Calu3 (cell line): ENCODE measurements around the gene RAD51B. TPM values are rescaled to one million over a fixed set of nuclear protein-coding genes. Genes with fewer than 3 reads are reported as not detected.

ENCODE experiments used
- BruUV-seq: library from RNA; stranded (reverse); fragments of 400-500 nt; replicated peaks from 2 replicates; lab custom pipeline; 2021; lab: Mats Ljungman, UMichigan
- CTCF ChIA-PET: fragments of 300-600 bp; sonication (Branson Sonifier 250); formaldehyde crosslinking; loops from one replicate; lab custom pipeline; 2022; ENCODE audit warnings: antibody characterized with exemption; lab: Charles Lee
- DNase-seq: peaks from one replicate; pipeline ENCODE4 v3.0.0; 2022
- H3K27ac Mint-ChIP-seq: one replicate; pipeline ENCODE4 v1.8.0; 2022; ENCODE audit warnings: mixed read lengths; ENCODE audit not compliant: unreplicated experiment
- H3K27me3 Mint-ChIP-seq: one replicate; pipeline ENCODE4 v1.8.0; 2022; ENCODE audit warnings: mixed read lengths; ENCODE audit not compliant: unreplicated experiment
- H3K36me3 Mint-ChIP-seq: one replicate; pipeline ENCODE4 v1.8.0; 2022; ENCODE audit warnings: mild to moderate bottlenecking, moderate library complexity, mixed read lengths; ENCODE audit not compliant: insufficient read depth, unreplicated experiment
- H3K4me1 Mint-ChIP-seq: one replicate; pipeline ENCODE4 v1.8.0; 2022; ENCODE audit warnings: mild to moderate bottlenecking, low read depth, mixed read lengths; ENCODE audit not compliant: unreplicated experiment
- H3K4me3 Mint-ChIP-seq: one replicate; pipeline ENCODE4 v1.8.0; 2022; ENCODE audit warnings: mild to moderate bottlenecking, low read depth, moderate library complexity, mixed read lengths; ENCODE audit not compliant: unreplicated experiment
- H3K9me3 Mint-ChIP-seq: one replicate; pipeline ENCODE4 v1.8.0; 2022; ENCODE audit warnings: low read depth, mixed read lengths; ENCODE audit not compliant: unreplicated experiment
- intact Hi-C: fragments of 100-400 bp; cut with micrococcal nuclease; formaldehyde crosslinking; loops from one replicate; pipeline ENCODE4 v1.10.0; 2022; ENCODE audit not compliant: unreplicated experiment
- total RNA-seq: library from RNA; stranded (reverse); gene quantifications from 2 replicates; pipeline ENCODE4 v1.2.3, GENCODE V29; 2022
- TF ChIP-seq, protein P1 (sequence below): fragments of 200-600 bp; IDR thresholded peaks from one replicate; pipeline ENCODE4 v1.8.0; 2022; ENCODE audit warnings: antibody characterized with exemption; ENCODE audit not compliant: unreplicated experiment

The RAD51B gene
- total RNA-seq, 1 experiment from 2014 or later, result 24.7 TPM

DNA sequence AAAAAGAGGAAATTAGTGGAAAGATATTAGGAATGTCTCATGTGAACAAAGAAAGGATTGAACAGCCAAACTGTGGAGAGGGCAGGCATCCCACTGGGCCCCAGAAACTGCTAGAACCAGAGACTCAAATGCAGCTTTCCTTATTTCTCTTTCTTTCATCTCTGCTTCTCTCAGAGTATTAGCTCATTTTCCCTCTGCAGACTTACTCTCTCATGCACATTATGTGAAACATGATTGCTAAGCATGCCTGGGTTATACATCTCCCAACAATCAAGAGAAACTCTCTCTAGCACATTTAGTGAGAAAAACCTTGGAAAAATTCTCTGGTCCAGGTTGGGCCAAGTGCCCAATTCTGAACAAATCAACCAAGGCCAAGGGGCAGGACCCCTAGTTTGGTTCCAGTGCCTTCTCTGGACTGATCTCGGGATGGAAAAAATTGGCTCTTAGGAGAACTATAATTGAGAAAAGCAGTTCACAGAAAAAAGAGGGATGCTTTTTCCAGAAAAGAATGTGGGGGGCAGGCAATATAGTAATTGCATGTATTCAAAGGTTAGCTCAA, 313.1 kb downstream of the RAD51B start:
- Mint-ChIP-seq H3K4me3 (no peak overlapping the region), H3K27ac (no peak overlapping the region), H3K27me3 (no peaks in the 10 kb centered on the region), H3K36me3 (no peaks in the 10 kb centered on the region), H3K4me1 (peaks cover 13% of the 10 kb centered on the region), H3K9me3 (no peaks in the 10 kb centered on the region)
- TF ChIP-seq, protein P1, sequence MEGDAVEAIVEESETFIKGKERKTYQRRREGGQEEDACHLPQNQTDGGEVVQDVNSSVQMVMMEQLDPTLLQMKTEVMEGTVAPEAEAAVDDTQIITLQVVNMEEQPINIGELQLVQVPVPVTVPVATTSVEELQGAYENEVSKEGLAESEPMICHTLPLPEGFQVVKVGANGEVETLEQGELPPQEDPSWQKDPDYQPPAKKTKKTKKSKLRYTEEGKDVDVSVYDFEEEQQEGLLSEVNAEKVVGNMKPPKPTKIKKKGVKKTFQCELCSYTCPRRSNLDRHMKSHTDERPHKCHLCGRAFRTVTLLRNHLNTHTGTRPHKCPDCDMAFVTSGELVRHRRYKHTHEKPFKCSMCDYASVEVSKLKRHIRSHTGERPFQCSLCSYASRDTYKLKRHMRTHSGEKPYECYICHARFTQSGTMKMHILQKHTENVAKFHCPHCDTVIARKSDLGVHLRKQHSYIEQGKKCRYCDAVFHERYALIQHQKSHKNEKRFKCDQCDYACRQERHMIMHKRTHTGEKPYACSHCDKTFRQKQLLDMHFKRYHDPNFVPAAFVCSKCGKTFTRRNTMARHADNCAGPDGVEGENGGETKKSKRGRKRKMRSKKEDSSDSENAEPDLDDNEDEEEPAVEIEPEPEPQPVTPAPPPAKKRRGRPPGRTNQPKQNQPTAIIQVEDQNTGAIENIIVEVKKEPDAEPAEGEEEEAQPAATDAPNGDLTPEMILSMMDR, result no peak
- BruUV-seq, result no TSS peak
- intact Hi-C loops, result no loop called here
- no peak for DNase-seq
- CTCF ChIA-PET, result no interaction called here

DNA sequence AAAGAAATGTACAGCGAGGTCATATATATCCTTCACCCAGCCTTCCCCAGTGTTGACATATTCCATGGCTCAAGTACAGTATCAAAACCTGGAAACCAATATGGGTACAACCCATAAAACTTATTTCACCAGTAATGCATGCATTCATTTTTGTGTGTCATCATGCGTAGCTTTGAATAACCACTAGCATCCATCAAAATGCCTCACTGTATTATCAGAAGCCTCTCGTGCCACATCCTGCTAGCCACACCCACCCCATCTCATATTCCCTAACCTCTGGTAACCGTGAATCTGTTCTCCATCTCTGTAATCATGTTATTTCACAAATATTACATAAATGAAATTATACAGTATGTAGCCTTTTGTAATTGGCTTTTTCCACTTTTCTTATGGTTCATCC, 314.3 kb downstream of the RAD51B start:
- no TSS peak for BruUV-seq
- CTCF ChIA-PET, result no interaction called here
- intact Hi-C loops, result no loop called here
- H3K27ac Mint-ChIP-seq, result no peak overlapping the region
- no peak overlapping the region for H3K4me3 Mint-ChIP-seq
- DNase-seq, result no peak
- peaks cover 25% of the 10 kb centered on the region for H3K4me1 Mint-ChIP-seq
- H3K9me3 Mint-ChIP-seq, result no peaks in the 10 kb centered on the region
- no peaks in the 10 kb centered on the region for H3K27me3 Mint-ChIP-seq
- no peaks in the 10 kb centered on the region for H3K36me3 Mint-ChIP-seq
- TF ChIP-seq, protein P1, result no peak

DNA sequence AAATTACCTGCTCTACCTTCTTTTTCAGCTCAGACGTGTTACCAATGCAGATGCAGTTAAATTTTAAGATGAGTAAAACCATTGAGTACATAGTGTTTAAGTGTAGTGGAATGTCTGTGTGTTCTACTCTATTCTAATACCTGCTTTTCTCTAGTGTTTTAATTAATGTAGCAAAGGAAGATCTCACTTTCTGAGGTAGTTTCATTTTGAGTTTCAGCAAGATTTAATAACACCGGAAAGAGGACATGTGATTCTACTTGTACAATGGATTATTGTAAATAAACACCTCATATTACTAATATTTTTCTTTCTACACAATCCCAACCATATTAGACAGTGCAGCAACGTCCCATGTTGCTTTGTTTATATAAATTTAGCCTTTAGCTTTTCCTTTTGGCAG, 315.4 kb downstream of the RAD51B start:
- no peak overlapping the region for H3K27ac Mint-ChIP-seq
- TF ChIP-seq, protein P1, result no peak
- CTCF ChIA-PET, result no interaction called here
- BruUV-seq, result no TSS peak
- peaks cover 3% of the 10 kb centered on the region for H3K36me3 Mint-ChIP-seq
- H3K4me3 Mint-ChIP-seq, result no peak overlapping the region
- no peaks in the 10 kb centered on the region for H3K27me3 Mint-ChIP-seq
- H3K4me1 Mint-ChIP-seq, result peaks cover 33% of the 10 kb centered on the region
- intact Hi-C loops, result loop anchor here (5.0 kb wide), 1 partner anchor 48 kb away; no protein-coding TSS in a partner anchor
- H3K9me3 Mint-ChIP-seq, result no peaks in the 10 kb centered on the region
- no peak for DNase-seq

DNA sequence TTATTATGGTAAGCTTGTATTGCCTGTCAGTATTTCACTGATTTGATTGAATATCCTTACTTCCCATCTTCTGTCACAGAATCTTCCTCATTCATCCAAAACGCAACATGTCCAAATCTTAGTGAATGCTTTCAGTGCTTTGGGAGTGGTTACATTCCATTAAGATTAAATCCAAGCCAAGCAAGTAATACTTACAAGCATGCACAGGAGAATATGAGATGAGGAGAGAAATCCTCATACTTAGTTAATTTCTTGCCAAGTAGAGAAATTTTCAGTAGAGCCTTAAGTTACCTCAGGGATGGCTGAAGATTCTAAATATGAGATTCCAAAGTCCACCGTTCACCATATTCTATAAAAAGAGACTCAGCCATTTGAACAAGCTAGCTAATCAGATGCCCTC, 316.0 kb downstream of the RAD51B start:
- BruUV-seq, result no TSS peak

More for the DNA sequence above, 316.0 kb downstream of the RAD51B start:
- Mint-ChIP-seq H3K36me3 (peaks cover 9% of the 10 kb centered on the region), H3K4me1 (peaks cover 39% of the 10 kb centered on the region), H3K4me3 (no peak overlapping the region), H3K9me3 (no peaks in the 10 kb centered on the region), H3K27ac (no peak overlapping the region), H3K27me3 (no peaks in the 10 kb centered on the region)
- TF ChIP-seq, protein P1, result no peak
- CTCF ChIA-PET, result no interaction called here
- intact Hi-C loops, result loop anchor here (5.0 kb wide), 1 partner anchor 48 kb away; no protein-coding TSS in a partner anchor
- no peak for DNase-seq
